Hepatocyte (in vitro differentiated cells): ENCODE measurements around the gene ZNF622. TPM values are rescaled to one million over a fixed set of nuclear protein-coding genes. Genes with fewer than 3 reads are reported as not detected.

ENCODE experiments used
- DNase-seq: peaks from one replicate; pipeline ENCODE4 v3.0.0-alpha.2; 2016; ENCODE audit warnings: low spot score
- H2AFZ ChIP-seq: fragments of 200-600 bp; sonication (generic); 2 replicates; pipeline ENCODE4 v1.6.0; 2016; ENCODE audit warnings: antibody characterized with exemption, mild to moderate bottlenecking
- H3K27ac ChIP-seq: fragments of 200-600 bp; sonication (generic); 2 replicates; pipeline ENCODE4 v1.5.1; 2016; ENCODE audit warnings: mild to moderate bottlenecking
- H3K27me3 ChIP-seq: fragments of 200-600 bp; sonication (generic); 2 replicates; pipeline ENCODE4 v1.6.1; 2016
- H3K36me3 ChIP-seq: fragments of 200-600 bp; sonication (generic); replicated peaks from 2 replicates; pipeline ENCODE4 v1.5.1; 2016; ENCODE audit warnings: low read depth; ENCODE audit not compliant: insufficient read depth
- H3K4me1 ChIP-seq: fragments of 200-600 bp; sonication (generic); 2 replicates; pipeline ENCODE4 v1.5.1; 2016; ENCODE audit warnings: mild to moderate bottlenecking, moderate library complexity; ENCODE audit not compliant: insufficient read depth
- H3K4me2 ChIP-seq: fragments of 200-600 bp; sonication (generic); 2 replicates; pipeline ENCODE4 v1.6.0; 2016
- H3K4me3 ChIP-seq: fragments of 200-600 bp; sonication (generic); 2 replicates; pipeline ENCODE4 v1.5.1; 2016; ENCODE audit warnings: mild to moderate bottlenecking
- H3K79me2 ChIP-seq: fragments of 200-600 bp; sonication (generic); 2 replicates; pipeline ENCODE4 v1.6.0; 2017; ENCODE audit warnings: mild to moderate bottlenecking
- H3K9me2 ChIP-seq: fragments of 200-600 bp; sonication (generic); replicated peaks from 2 replicates; pipeline ENCODE4 v1.6.0; 2017; ENCODE audit warnings: mild to moderate bottlenecking; ENCODE audit not compliant: insufficient read depth
- H3K9me3 ChIP-seq: fragments of 200-600 bp; sonication (generic); 2 replicates; pipeline ENCODE4 v1.5.1; 2016; ENCODE audit warnings: low read depth, mild to moderate bottlenecking
- H4K20me1 ChIP-seq: fragments of 200-600 bp; sonication (generic); 2 replicates; pipeline ENCODE4 v1.6.0; 2016; ENCODE audit warnings: mild to moderate bottlenecking; ENCODE audit not compliant: insufficient read depth, poor library complexity, severe bottlenecking
- CTCF ChIP-seq: fragments of 200-600 bp; sonication (generic); IDR thresholded peaks from 2 replicates; pipeline ENCODE4 v1.5.1; 2016; ENCODE audit warnings: antibody characterized with exemption, mild to moderate bottlenecking; ENCODE audit not compliant: poor library complexity
- EZH2 ChIP-seq: fragments of 200-600 bp; sonication (generic); IDR thresholded peaks from 2 replicates; pipeline ENCODE4 v1.6.1; 2016; ENCODE audit warnings: antibody characterized with exemption, mild to moderate bottlenecking, borderline replicate concordance
- EZH2phosphoT487 ChIP-seq: fragments of 200-600 bp; sonication (generic); IDR thresholded peaks from one replicate; pipeline ENCODE4 v1.6.1; 2018; ENCODE audit warnings: antibody characterized with exemption, mild to moderate bottlenecking, low read depth, moderate library complexity; ENCODE audit not compliant: unreplicated experiment, severe bottlenecking
- WGBS: methylation state at CpG from one replicate; pipeline ENCODE4 v1.1.6; 2016; ENCODE audit warnings: low lambda C conversion rate; ENCODE audit errors: missing lambda C conversion rate; 5-methylcytosine and 5-hydroxymethylcytosine counted together
- polyA plus RNA-seq: library from polyadenylated mRNA; unstranded; fragments of >200 nt; fragmentation: Nextera tagmentation; extraction: Ambion mirVana; gene quantifications from 2 replicates; pipeline ENCODE4 v1.2.1, GENCODE V29; 2016
- total RNA-seq: library from RNA; depleted of rRNA; stranded (reverse); fragments of >200 nt; gene quantifications from 2 replicates; pipeline ENCODE4 v1.2.3, GENCODE V29; 2014

Gene ZNF622
- total and polyA plus RNA-seq, 2 experiments from 2014 or later: 44.6 to 49.5 TPM

- Histone ChIP-seq H4K20me1 (no peaks in the 10 kb centered on the region), H3K79me2 (no peaks in the 10 kb centered on the region), H3K27me3 (no peaks in the 10 kb centered on the region), H3K36me3 (no peaks in the 10 kb centered on the region), H3K4me2 (no peak overlapping the region), H3K9me2 (no peaks in the 10 kb centered on the region), H3K9me3 (no peaks in the 10 kb centered on the region), H3K4me3 (no peak overlapping the region), H2AFZ (no peak overlapping the region), H3K4me1 (no peaks in the 10 kb centered on the region), H3K27ac (no peak overlapping the region)
- WGBS: 72% methylated on average over 7 of the region's 7 CpGs
- DNase-seq: no peak
- TF ChIP-seq CTCF (no peak), EZH2phosphoT487 (no peak), EZH2 (no peak)
Measured at GRCh38 chr5:16430349-16431089, 35.1 kb downstream of the ZNF622 start.

DNA sequence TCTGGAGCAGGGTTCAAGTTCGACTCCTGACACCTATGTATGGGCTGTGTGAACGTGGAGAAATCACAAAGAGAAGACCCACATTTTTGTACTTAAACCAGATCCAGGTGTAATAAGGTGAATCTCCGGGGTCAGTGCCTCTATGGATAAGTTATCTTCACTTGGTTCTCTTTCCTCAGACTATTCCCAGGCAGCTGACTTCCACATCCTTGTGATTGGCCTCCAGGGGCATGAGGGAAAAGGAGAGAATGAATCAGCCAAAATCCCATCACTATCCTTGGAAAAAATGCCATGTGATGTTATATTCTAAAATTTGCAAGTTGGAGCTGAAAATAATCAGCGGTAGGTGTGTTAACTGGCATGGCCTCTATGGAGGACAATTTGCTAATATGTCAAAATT is 37.2 kb downstream of the ZNF622 start:
- 82% methylated on average over 4 of the region's 4 CpGs for WGBS
- H3K4me2 ChIP-seq: no peak overlapping the region

GRCh38 chr5:16427587-16427986 is 38.0 kb downstream of the ZNF622 start:
- Histone ChIP-seq H3K4me3 (no peak overlapping the region), H2AFZ (no peak overlapping the region), H3K27me3 (no peaks in the 10 kb centered on the region), H3K36me3 (no peaks in the 10 kb centered on the region), H4K20me1 (no peaks in the 10 kb centered on the region), H3K9me2 (no peaks in the 10 kb centered on the region), H3K4me2 (no peak overlapping the region), H3K79me2 (no peaks in the 10 kb centered on the region), H3K27ac (no peak overlapping the region), H3K9me3 (no peaks in the 10 kb centered on the region), H3K4me1 (no peaks in the 10 kb centered on the region)
- no peak for DNase-seq
- TF ChIP-seq EZH2phosphoT487 (no peak), EZH2 (no peak), CTCF (no peak)
- WGBS: 48% methylated on average over 11 of the region's 11 CpGs

More for the DNA sequence above, 37.2 kb downstream of the ZNF622 start:
- H3K79me2 ChIP-seq: no peaks in the 10 kb centered on the region
- no peaks in the 10 kb centered on the region for H3K9me3 ChIP-seq
- no peak overlapping the region for H2AFZ ChIP-seq
- H3K4me3 ChIP-seq: no peak overlapping the region
- no peaks in the 10 kb centered on the region for H4K20me1 ChIP-seq
- no peak for DNase-seq
- H3K9me2 ChIP-seq: no peaks in the 10 kb centered on the region
- no peak overlapping the region for H3K27ac ChIP-seq
- H3K4me1 ChIP-seq: no peaks in the 10 kb centered on the region
- H3K27me3 ChIP-seq: no peaks in the 10 kb centered on the region
- no peak for TF ChIP-seq EZH2phosphoT487
- TF ChIP-seq EZH2: no peak
- no peak for TF ChIP-seq CTCF
- H3K36me3 ChIP-seq: no peaks in the 10 kb centered on the region
